ENCODE measurements around the gene ZEB1.
"Not testable (repeated sequence)": the region's sequence is repeated elsewhere in the genome, so short reads cannot be mapped to it uniquely, and the experiment has no call there.

The ZEB1 gene

GRCh38 chr10:31363696-31364095 is 44.7 kb downstream of the ZEB1 start:
- not testable (repeated sequence) for DNase-seq (ENCODE audit: extremely low read depth in 1 of 2, low read depth in 1 of 2)

GRCh38 chr10:31364238-31364637 is 45.2 kb downstream of the ZEB1 start:
- not testable (repeated sequence) for DNase-seq (ENCODE audit: extremely low read depth in 1 of 2, low read depth in 1 of 2)

GRCh38 chr10:31366703-31367102 is 47.7 kb downstream of the ZEB1 start:
- no peak for DNase-seq (ENCODE audit: extremely low read depth in 1 of 2, low read depth in 1 of 2)

GRCh38 chr10:31368724-31369123 is 49.7 kb downstream of the ZEB1 start:
- no peak for DNase-seq (ENCODE audit: extremely low read depth in 1 of 2, low read depth in 1 of 2)

GRCh38 chr10:31372439-31372838 is 53.4 kb downstream of the ZEB1 start:
- DNase-seq (ENCODE audit: extremely low read depth in 1 of 2, low read depth in 1 of 2): no peak

- DNase-seq (ENCODE audit: extremely low read depth in 1 of 2, low read depth in 1 of 2): no peak
These were observed 55.2 kb downstream of the ZEB1 start for GRCh38 chr10:31374146-31374696.

- no peak for DNase-seq (ENCODE audit: extremely low read depth in 1 of 2, low read depth in 1 of 2)
These were observed 62.2 kb downstream of the ZEB1 start for GRCh38 chr10:31381171-31381570.

- no peak for DNase-seq (ENCODE audit: extremely low read depth in 1 of 2, low read depth in 1 of 2)
These were observed 62.8 kb downstream of the ZEB1 start for GRCh38 chr10:31381766-31382316.

- no peak for DNase-seq (ENCODE audit: extremely low read depth in 1 of 2, low read depth in 1 of 2)
These were observed 65.0 kb downstream of the ZEB1 start for GRCh38 chr10:31383810-31384588.

GRCh38 chr10:31384589-31384949 is 65.6 kb downstream of the ZEB1 start:
- DNase-seq (ENCODE audit: extremely low read depth in 1 of 2, low read depth in 1 of 2): no peak

GRCh38 chr10:31390804-31391203 is 71.8 kb downstream of the ZEB1 start:
- DNase-seq (ENCODE audit: extremely low read depth in 1 of 2, low read depth in 1 of 2): no peak

GRCh38 chr10:31393844-31394243 is 74.8 kb downstream of the ZEB1 start:
- DNase-seq (ENCODE audit: extremely low read depth in 1 of 2, low read depth in 1 of 2): no peak

- no peak for DNase-seq (ENCODE audit: extremely low read depth in 1 of 2, low read depth in 1 of 2)
These were observed 76.7 kb downstream of the ZEB1 start for GRCh38 chr10:31395695-31396094.

GRCh38 chr10:31396376-31396775 is 77.4 kb downstream of the ZEB1 start:
- no peak for DNase-seq (ENCODE audit: extremely low read depth in 1 of 2, low read depth in 1 of 2)

- no peak for DNase-seq (ENCODE audit: extremely low read depth in 1 of 2, low read depth in 1 of 2)
These were observed 78.8 kb downstream of the ZEB1 start for GRCh38 chr10:31397852-31398251.

GRCh38 chr10:31399171-31399570 is 80.2 kb downstream of the ZEB1 start:
- DNase-seq (ENCODE audit: extremely low read depth in 1 of 2, low read depth in 1 of 2): no peak

GRCh38 chr10:31399631-31400030 is 80.6 kb downstream of the ZEB1 start:
- no peak for DNase-seq (ENCODE audit: extremely low read depth in 1 of 2, low read depth in 1 of 2)

GRCh38 chr10:31401287-31401686 is 82.3 kb downstream of the ZEB1 start:
- DNase-seq (ENCODE audit: extremely low read depth in 1 of 2, low read depth in 1 of 2): no peak

GRCh38 chr10:31404640-31405039 is 85.6 kb downstream of the ZEB1 start:
- no peak for DNase-seq (ENCODE audit: extremely low read depth in 1 of 2, low read depth in 1 of 2)

- not testable (repeated sequence) for DNase-seq (ENCODE audit: extremely low read depth in 1 of 2, low read depth in 1 of 2)
These were observed 86.8 kb downstream of the ZEB1 start for GRCh38 chr10:31405829-31406228.

- DNase-seq (ENCODE audit: extremely low read depth in 1 of 2, low read depth in 1 of 2): not testable (repeated sequence)
These were observed 93.4 kb downstream of the ZEB1 start for GRCh38 chr10:31412397-31412796.

- DNase-seq (ENCODE audit: extremely low read depth in 1 of 2, low read depth in 1 of 2): no peak
These were observed 94.3 kb downstream of the ZEB1 start for GRCh38 chr10:31413325-31413724.

Measured in stimulated activated CD8-positive, alpha-beta memory T cell treated with anti-CD3 and anti-CD28 coated beads, Interleukin-7, amount 100 ng/mL, for 48 hours (primary cell).